ENCODE data around the gene MYZAP. TPM values are rescaled to one million over a fixed set of nuclear protein-coding genes. Genes with fewer than 3 reads are reported as not detected.

MYZAP gene
- total and polyA plus RNA-seq, 2 of the 13 experiments (the other 11 are each of a cell fraction or from before 2014, with no cell fraction given): not detected

GRCh38 chr15:57631386-57632110 lies 39.8 kb downstream of the MYZAP start:
- Histone ChIP-seq H4K20me1 (ENCODE audit: insufficient read depth, low read length) (no peaks in the 10 kb centered on the region), H2AFZ (ENCODE audit: low read length) (no peak overlapping the region), H3K27me3 (ENCODE audit: control insufficient read depth in 1 of 2, insufficient read depth in 2 of 2, low read length in 2 of 2) (peaks cover 0 to 14% of the 10 kb centered on the region in 2 experiments; a peak in 2 of 5 replicates), H3K27ac (ENCODE audit: extremely low read length, insufficient read depth, low read length) (no peak overlapping the region), H3K9me3 (ENCODE audit: low read length) (no peaks in the 10 kb centered on the region), H3K4me2 (ENCODE audit: low read depth, low read length) (no peak overlapping the region), H3K36me3 (replicated peaks in 1 of 2; ENCODE audit: control insufficient read depth in 1 of 2, insufficient read depth in 2 of 2, low read length in 2 of 2) (no peaks in the 10 kb centered on the region), H3K4me3 (replicated peaks in 1 of 3; ENCODE audit: insufficient read depth in 1 of 3, low read depth in 2 of 3, low read length in 3 of 3) (no peak overlapping the region), H3K9ac (ENCODE audit: insufficient read depth, low read depth, low read length) (no peak overlapping the region), H3K4me1 (ENCODE audit: insufficient read depth, low read length) (no peaks in the 10 kb centered on the region), H3K79me2 (ENCODE audit: insufficient read depth, low read length) (no peaks in the 10 kb centered on the region)
- 31% methylated on average over 5 of the region's 5 CpGs for WGBS (ENCODE audit: low lambda C conversion rate)
- TF ChIP-seq ZNF10 (CRISPR knock-in tag; IDR thresholded peaks at IDR 0.05; ENCODE audit: borderline replicate concordance, low read depth) (no peak), ZNF850 (CRISPR knock-in tag; conservative IDR thresholded peaks at IDR 0.05) (no peak)
- ChIA-PET CTCF (ENCODE audit: low intra/inter-chr PET ratio, low total read pairs) (no interaction called here), POLR2A (no interaction called here)
- ATAC-seq (no peak), DNase-seq (ENCODE audit: low spot score) (no peak), FAIRE-seq (no peak)
- in situ Hi-C loops (cut with HindIII; ENCODE audit: extremely low pct_ligation_motif_present, low pct_unique_long_range_greater_than_20kb) (no loop called here), intact Hi-C loops (cut with micrococcal nuclease; ENCODE audit: unreplicated experiment) (no loop called here)
- BruUV-seq (replicated peaks): no TSS peak

- no peak for TF ChIP-seq PPARG (CRISPR knock-in tag; conservative IDR thresholded peaks at IDR 0.05)
- TF ChIP-seq MAFG (CRISPR knock-in tag; IDR thresholded peaks at IDR 0.05): no peak
- TF ChIP-seq STAG1 (CRISPR knock-in tag; IDR thresholded peaks at IDR 0.05): no peak
- Histone ChIP-seq H2AFZ (ENCODE audit: low read length) (no peak overlapping the region), H3K27ac (ENCODE audit: extremely low read length, insufficient read depth, low read length) (no peak overlapping the region), H3K4me3 (replicated peaks in 1 of 3; ENCODE audit: insufficient read depth in 1 of 3, low read depth in 2 of 3, low read length in 3 of 3) (no peak overlapping the region), H3K4me2 (ENCODE audit: low read depth, low read length) (no peak overlapping the region), H3K36me3 (replicated peaks in 1 of 2; ENCODE audit: control insufficient read depth in 1 of 2, insufficient read depth in 2 of 2, low read length in 2 of 2) (no peaks in the 10 kb centered on the region), H4K20me1 (ENCODE audit: insufficient read depth, low read length) (no peaks in the 10 kb centered on the region), H3K9me3 (ENCODE audit: low read length) (no peaks in the 10 kb centered on the region), H3K79me2 (ENCODE audit: insufficient read depth, low read length) (no peaks in the 10 kb centered on the region), H3K9ac (ENCODE audit: insufficient read depth, low read depth, low read length) (no peak overlapping the region), H3K4me1 (ENCODE audit: insufficient read depth, low read length) (no peaks in the 10 kb centered on the region), H3K27me3 (ENCODE audit: control insufficient read depth in 1 of 2, insufficient read depth in 2 of 2, low read length in 2 of 2) (peaks cover 0 to 17% of the 10 kb centered on the region in 2 experiments; a peak in 2 of 5 replicates)
- intact Hi-C loops (cut with micrococcal nuclease; ENCODE audit: unreplicated experiment) (no loop called here), in situ Hi-C loops (cut with HindIII; ENCODE audit: extremely low pct_ligation_motif_present, low pct_unique_long_range_greater_than_20kb) (no loop called here)
- POLR2A ChIA-PET: no interaction called here
- BruUV-seq (replicated peaks): no TSS peak
- DNase-seq (ENCODE audit: low spot score) (no peak), ATAC-seq (no peak), FAIRE-seq (no peak)
- CTCF ChIA-PET (ENCODE audit: low intra/inter-chr PET ratio, low total read pairs): no interaction called here
- WGBS (ENCODE audit: low lambda C conversion rate): 51% methylated on average over 3 of the region's 5 CpGs
These were observed 42.6 kb downstream of the MYZAP start for GRCh38 chr15:57634290-57634689.
